Breast epithelium (tissue), 4 donors: ENCODE results near the gene ANKRD6. TPM values are rescaled to one million over a fixed set of nuclear protein-coding genes. Genes with fewer than 3 reads are reported as not detected.

Experiments used
- DNase-seq, 2 donors: peaks; one replicate each; pipeline ENCODE4 v3.0.0-alpha.2; 2019; ENCODE audit warnings: low spot score in 2 of 2
- H3K27ac ChIP-seq, 2 donors: fragments of 200-600 bp; sonication (generic) in 1 of 2; one replicate each; pipeline ENCODE4 v1.5.1; 2016 to 2019; ENCODE audit warnings: mild to moderate bottlenecking in 1 of 2
- H3K27me3 ChIP-seq, 2 donors: fragments of 200-600 bp; sonication (generic) in 1 of 2; one replicate each; pipeline versions ENCODE4 v1.5.1 to v1.6.0; 2017 to 2019; ENCODE audit warnings: control low read depth in 1 of 2, mild to moderate bottlenecking in 1 of 2
- H3K36me3 ChIP-seq: fragments of 200-600 bp; one replicate; pipeline ENCODE4 v1.5.1; 2019
- H3K4me1 ChIP-seq, 2 donors: fragments of 200-600 bp; sonication (generic); one replicate each; pipeline ENCODE4 v1.5.1; 2016 to 2019; ENCODE audit warnings: control low read depth in 1 of 2
- H3K4me3 ChIP-seq, 3 donors: fragments of 200-600 bp; sonication (generic); 1 replicate in 2 of 3; 2 replicates in 1 of 3; pipeline ENCODE4 v1.5.1; 2016 to 2019; ENCODE audit warnings: mild to moderate bottlenecking in 3 of 3, moderate library complexity in 2 of 3
- H3K9me3 ChIP-seq, 2 donors: fragments of 200-600 bp; sonication (generic) in 1 of 2; one replicate each; pipeline ENCODE4 v1.5.1; 2016 to 2019; ENCODE audit warnings: control low read depth in 1 of 2
- POLR2A ChIP-seq: fragments of 450-650 bp; IDR thresholded peaks from one replicate; pipeline ENCODE4 v1.6.1; 2016; ENCODE audit warnings: antibody characterized with exemption, mild to moderate bottlenecking, moderate library complexity
- POLR2AphosphoS5 ChIP-seq, 3 donors: sonication (generic); formaldehyde crosslinking; IDR thresholded peaks; one replicate each; pipeline ENCODE4 v1.6.1; 2017; ENCODE audit warnings: antibody characterized with exemption in 3 of 3
- intact Hi-C: fragments of 100-400 bp; cut with DNase I; formaldehyde crosslinking; loops from one replicate; pipeline ENCODE4 v1.15.1; 2023; ENCODE audit warnings: low total_unique reads
- total RNA-seq, 3 donors: library from RNA; depleted of rRNA; stranded (reverse); fragments of >200 nt; gene quantifications; one replicate each; pipeline ENCODE4 v1.1.0, GENCODE V29; 2016
- TF ChIP-seq, protein P1 (sequence below), 3 donors: fragments of 450-650 bp; IDR thresholded peaks; one replicate each; pipeline ENCODE4 v1.5.1; 2016 to 2017; ENCODE audit warnings: antibody characterized with exemption in 3 of 3, mild to moderate bottlenecking in 3 of 3, moderate library complexity in 3 of 3

ANKRD6 gene
- total RNA-seq, 3 donors from 2014 or later: 9.6 to 23.7 (median 18.0) TPM

DNA sequence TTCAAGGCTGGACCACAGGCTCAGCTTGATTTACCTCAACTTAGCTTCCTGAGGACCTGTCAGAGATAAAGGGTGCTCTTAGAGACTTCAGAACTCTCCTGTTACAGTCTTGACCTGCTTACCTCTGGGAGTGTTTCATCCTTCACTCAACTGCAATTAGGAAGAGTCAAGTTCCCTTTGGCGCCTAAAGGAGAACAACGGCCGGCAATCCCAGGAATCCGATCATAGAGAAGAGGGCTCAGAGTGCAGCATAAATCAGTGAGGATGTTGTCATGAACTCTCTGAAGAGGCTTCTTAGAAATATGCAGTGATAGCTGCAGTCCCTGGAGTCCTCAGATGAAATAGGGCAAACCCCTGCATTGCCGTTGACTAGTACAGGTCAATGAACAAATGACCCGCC, 169.2 kb downstream of the ANKRD6 start:
- H3K9me3 ChIP-seq: no peaks in the 10 kb centered on the region
- H3K27ac ChIP-seq: no peak overlapping the region
- no peaks in the 10 kb centered on the region for H3K4me1 ChIP-seq
- H3K36me3 ChIP-seq: no peaks in the 10 kb centered on the region
- H3K4me3 ChIP-seq: no peak overlapping the region
- TF ChIP-seq POLR2AphosphoS5 (IDR thresholded peaks at IDR 0.05) (no peak), POLR2A (no peak)
- TF ChIP-seq, protein P1, sequence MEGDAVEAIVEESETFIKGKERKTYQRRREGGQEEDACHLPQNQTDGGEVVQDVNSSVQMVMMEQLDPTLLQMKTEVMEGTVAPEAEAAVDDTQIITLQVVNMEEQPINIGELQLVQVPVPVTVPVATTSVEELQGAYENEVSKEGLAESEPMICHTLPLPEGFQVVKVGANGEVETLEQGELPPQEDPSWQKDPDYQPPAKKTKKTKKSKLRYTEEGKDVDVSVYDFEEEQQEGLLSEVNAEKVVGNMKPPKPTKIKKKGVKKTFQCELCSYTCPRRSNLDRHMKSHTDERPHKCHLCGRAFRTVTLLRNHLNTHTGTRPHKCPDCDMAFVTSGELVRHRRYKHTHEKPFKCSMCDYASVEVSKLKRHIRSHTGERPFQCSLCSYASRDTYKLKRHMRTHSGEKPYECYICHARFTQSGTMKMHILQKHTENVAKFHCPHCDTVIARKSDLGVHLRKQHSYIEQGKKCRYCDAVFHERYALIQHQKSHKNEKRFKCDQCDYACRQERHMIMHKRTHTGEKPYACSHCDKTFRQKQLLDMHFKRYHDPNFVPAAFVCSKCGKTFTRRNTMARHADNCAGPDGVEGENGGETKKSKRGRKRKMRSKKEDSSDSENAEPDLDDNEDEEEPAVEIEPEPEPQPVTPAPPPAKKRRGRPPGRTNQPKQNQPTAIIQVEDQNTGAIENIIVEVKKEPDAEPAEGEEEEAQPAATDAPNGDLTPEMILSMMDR (IDR thresholded peaks at IDR 0.05): no peak
- no peaks in the 10 kb centered on the region for H3K27me3 ChIP-seq
- DNase-seq: no peak
- intact Hi-C loops: loop anchor here (10.0 kb wide), 1 partner anchor 167 kb away; the partner anchor contains the start of gene ANKRD6

DNA sequence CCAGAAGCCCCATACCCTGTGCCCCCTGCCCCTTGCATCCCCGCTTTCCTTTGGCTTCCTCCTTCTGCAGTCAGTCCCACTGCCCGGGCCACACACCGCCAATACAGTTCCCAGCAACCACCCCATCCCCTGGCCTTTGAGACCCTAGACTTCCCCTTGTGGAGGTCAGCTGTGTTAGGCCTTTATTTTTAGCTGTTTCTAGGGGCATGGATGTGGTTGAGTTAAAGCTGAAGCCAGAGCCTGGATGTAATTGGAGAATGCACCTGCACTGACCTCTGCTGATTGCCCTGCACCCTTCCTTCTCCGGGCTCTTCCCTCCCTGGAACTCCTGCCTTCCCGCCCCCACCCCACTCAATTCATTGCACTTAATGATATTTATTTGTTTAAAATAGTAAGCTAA, 171.7 kb downstream of the ANKRD6 start:
- TF ChIP-seq POLR2AphosphoS5 (IDR thresholded peaks at IDR 0.05): no peak
- TF ChIP-seq, protein P1 (IDR thresholded peaks at IDR 0.05): no peak
- no peak for TF ChIP-seq POLR2A
- intact Hi-C loops: loop anchor here (10.0 kb wide), 1 partner anchor 170 kb away; the partner anchor contains the start of gene ANKRD6

GRCh38 chr6:89605861-89606260, 172.9 kb downstream of the ANKRD6 start:
- DNase-seq: no peak
- intact Hi-C loops: loop anchor here (10.0 kb wide), 1 partner anchor 171 kb away; the partner anchor contains the start of gene ANKRD6

More for the DNA sequence above, 171.7 kb downstream of the ANKRD6 start:
- H3K27me3 ChIP-seq: no peaks in the 10 kb centered on the region
- no peak for DNase-seq
- H3K4me1 ChIP-seq: no peaks in the 10 kb centered on the region
- H3K9me3 ChIP-seq: no peaks in the 10 kb centered on the region
- no peaks in the 10 kb centered on the region for H3K36me3 ChIP-seq
- no peak overlapping the region for H3K27ac ChIP-seq
- no peak overlapping the region for H3K4me3 ChIP-seq

GRCh38 chr6:89610149-89610642, 177.2 kb downstream of the ANKRD6 start:
- DNase-seq: peak; percentile 24 to 61

More at GRCh38 chr6:89605861-89606260, 172.9 kb downstream of the ANKRD6 start:
- Histone ChIP-seq H3K36me3 (no peaks in the 10 kb centered on the region), H3K4me1 (no peaks in the 10 kb centered on the region), H3K27ac (no peak overlapping the region), H3K4me3 (no peak overlapping the region), H3K9me3 (no peaks in the 10 kb centered on the region), H3K27me3 (no peaks in the 10 kb centered on the region)
- TF ChIP-seq, protein P1 (IDR thresholded peaks at IDR 0.05): no peak
- no peak for TF ChIP-seq POLR2AphosphoS5 (IDR thresholded peaks at IDR 0.05)
- TF ChIP-seq POLR2A: no peak

GRCh38 chr6:89611666-89612065, 178.7 kb downstream of the ANKRD6 start:
- TF ChIP-seq POLR2AphosphoS5 (IDR thresholded peaks at IDR 0.05) (no peak), POLR2A (no peak)
- TF ChIP-seq, protein P1 (IDR thresholded peaks at IDR 0.05): no peak
- H3K36me3 ChIP-seq: peaks cover 4% of the 10 kb centered on the region
- intact Hi-C loops: no loop called here

More at GRCh38 chr6:89610149-89610642, 177.2 kb downstream of the ANKRD6 start:
- Histone ChIP-seq H3K9me3 (no peaks in the 10 kb centered on the region), H3K27ac (no peak overlapping the region), H3K4me3 (no peak overlapping the region), H3K27me3 (no peaks in the 10 kb centered on the region), H3K36me3 (peaks cover 4% of the 10 kb centered on the region), H3K4me1 (no peaks in the 10 kb centered on the region)
- intact Hi-C loops: no loop called here
- TF ChIP-seq, protein P1 (IDR thresholded peaks at IDR 0.05): peak; percentile 7 to 65 (median 61)
- TF ChIP-seq POLR2A: no peak

More at GRCh38 chr6:89611666-89612065, 178.7 kb downstream of the ANKRD6 start:
- Histone ChIP-seq H3K27me3 (no peaks in the 10 kb centered on the region), H3K9me3 (no peaks in the 10 kb centered on the region), H3K27ac (no peak overlapping the region), H3K4me1 (no peaks in the 10 kb centered on the region), H3K4me3 (no peak overlapping the region)
- DNase-seq: no peak
